AG20443 (cell line): ENCODE data around the gene HLA-DMB.

Source experiments
- DNase-seq: peaks from one replicate; pipeline ENCODE4 v3.0.0; 2012; ENCODE audit warnings: low spot score, mixed read lengths

HLA-DMB gene

GRCh38 chr6:32971581-32972352, 30.9 kb upstream of the HLA-DMB start:
- peak; percentile 98 for DNase-seq

- DNase-seq, result no peak
These were observed 30.4 kb upstream of the HLA-DMB start for GRCh38 chr6:32971242-32971580.

- DNase-seq, result peak; percentile 79
These were observed 29.8 kb upstream of the HLA-DMB start for GRCh38 chr6:32970413-32971241.

- peak; percentile 59 for DNase-seq
These were observed 29.0 kb upstream of the HLA-DMB start for GRCh38 chr6:32969685-32970412.

- no peak for DNase-seq
These were observed 28.2 kb upstream of the HLA-DMB start for GRCh38 chr6:32968867-32969684.

- DNase-seq, result peak; percentile 96
These were observed 27.5 kb upstream of the HLA-DMB start, which contains the start of gene BRD2 for GRCh38 chr6:32968093-32968866. Gene BRD2, plus strand, starts transcription at chr6:32968594. Its CDS starts 4,305 bp downstream, at chr6:32972899.

- DNase-seq, result no peak
These were observed 26.6 kb upstream of the HLA-DMB start for GRCh38 chr6:32967151-32968091.

- no peak for DNase-seq
These were observed 23.9 kb upstream of the HLA-DMB start for GRCh38 chr6:32964776-32965175.

GRCh38 chr6:32963866-32964265, 23.0 kb upstream of the HLA-DMB start:
- DNase-seq, result no peak

- DNase-seq, result no peak
These were observed 21.5 kb upstream of the HLA-DMB start for GRCh38 chr6:32962213-32962826.

GRCh38 chr6:32960563-32960962, 19.7 kb upstream of the HLA-DMB start:
- DNase-seq, result no peak

GRCh38 chr6:32956176-32956575, 15.3 kb upstream of the HLA-DMB start:
- DNase-seq, result no peak

GRCh38 chr6:32954986-32955802, 14.4 kb upstream of the HLA-DMB start:
- no peak for DNase-seq

- no peak for DNase-seq
These were observed 13.4 kb upstream of the HLA-DMB start for GRCh38 chr6:32954267-32954666.

GRCh38 chr6:32953775-32954174, 12.9 kb upstream of the HLA-DMB start:
- no peak for DNase-seq

- peak; percentile 94 for DNase-seq
These were observed 12.2 kb upstream of the HLA-DMB start, which contains the start of gene HLA-DMA for GRCh38 chr6:32952817-32953739. Gene HLA-DMA, minus strand, starts transcription at chr6:32953097. Its CDS starts 61 bp downstream, at chr6:32953036.

GRCh38 chr6:32950449-32950848, 9.6 kb upstream of the HLA-DMB start:
- DNase-seq, result no peak
